Activated CD4-positive, CD25-positive, alpha-beta regulatory T cell treated with anti-CD3 and anti-CD28 coated beads, Interleukin-2, amount 50 U/mL, for 72 hours (primary cell): ENCODE data around the gene CHD9NB.
"Not testable (repeated sequence)": the region's sequence is repeated elsewhere in the genome, so short reads cannot be mapped to it uniquely, and the experiment has no call there.

Experiments
- DNase-seq: peaks from one replicate; pipeline ENCODE4 v3.0.0; 2021

CHD9NB gene

DNA sequence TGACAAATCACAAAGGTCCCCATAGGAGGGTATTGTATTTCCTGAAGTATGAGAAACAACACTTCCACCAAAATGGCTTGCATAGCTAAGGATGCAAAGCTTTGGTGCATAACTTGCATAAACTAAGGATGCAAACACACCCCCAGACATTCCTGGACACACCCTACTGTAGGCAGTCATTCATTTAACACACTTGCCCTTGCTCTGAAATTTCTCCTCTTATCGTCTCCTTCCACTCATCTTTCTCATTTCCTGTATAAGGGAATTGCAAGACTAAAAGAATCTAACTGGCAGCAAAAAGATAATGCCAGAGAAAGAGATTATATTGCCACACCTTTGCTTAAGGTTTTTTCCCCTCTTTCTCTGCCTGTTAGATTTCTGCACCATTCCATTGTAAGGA, 30.4 kb upstream of the CHD9NB start:
- DNase-seq, result no peak

DNA sequence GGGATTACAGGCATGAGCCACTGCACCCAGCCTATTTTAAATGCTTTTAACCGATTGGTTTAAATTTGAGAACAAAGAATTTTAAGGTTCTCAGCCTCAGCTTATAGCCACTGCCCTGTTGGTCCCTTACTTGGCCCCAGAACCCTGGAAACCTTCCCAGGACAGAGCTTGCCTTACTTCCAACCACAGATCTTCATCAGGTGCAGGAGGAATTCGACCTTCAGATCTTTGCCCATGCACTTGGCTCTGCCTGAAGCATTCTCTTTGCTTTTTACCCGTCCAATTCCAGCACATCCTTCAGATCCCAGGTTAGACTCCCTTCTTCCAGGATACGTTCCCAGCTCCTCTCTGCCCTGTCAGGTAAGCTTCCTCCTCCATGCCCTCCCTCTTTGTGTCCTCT, 29.8 kb upstream of the CHD9NB start:
- DNase-seq, result no peak

DNA sequence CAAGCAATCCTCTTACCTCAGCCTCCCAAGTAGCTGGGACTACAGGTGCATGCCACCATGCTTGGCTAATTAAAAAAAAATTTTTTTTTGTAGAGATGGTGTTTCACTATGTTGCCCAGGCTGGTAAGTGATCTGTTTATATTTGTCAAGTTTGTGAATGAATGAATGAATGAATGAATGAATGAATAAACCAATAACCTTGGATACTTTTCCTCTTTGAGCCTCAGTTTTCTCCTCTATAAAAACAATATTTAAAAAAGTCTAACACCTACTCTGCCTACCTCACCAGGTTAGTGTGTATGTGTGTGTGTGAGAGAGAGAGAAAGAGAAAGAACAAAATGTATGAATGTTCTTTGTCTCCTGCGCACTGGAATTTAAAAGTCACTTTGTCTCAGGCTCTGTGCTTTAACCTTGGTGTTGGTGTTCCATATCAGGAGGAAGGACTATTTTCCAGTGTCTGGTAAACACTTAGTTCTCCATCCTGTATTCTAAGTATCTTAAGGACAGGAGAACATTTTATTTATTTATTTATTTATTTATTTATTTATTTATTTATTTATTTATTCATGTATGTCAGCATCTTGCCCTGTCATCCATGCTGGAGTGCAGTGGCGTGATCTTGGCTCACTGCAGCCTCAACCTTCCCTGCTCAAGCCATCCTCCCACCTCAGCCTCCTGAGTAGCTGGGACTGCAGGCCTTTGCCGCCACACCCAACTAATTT, 29.1 kb upstream of the CHD9NB start:
- no peak for DNase-seq

DNA sequence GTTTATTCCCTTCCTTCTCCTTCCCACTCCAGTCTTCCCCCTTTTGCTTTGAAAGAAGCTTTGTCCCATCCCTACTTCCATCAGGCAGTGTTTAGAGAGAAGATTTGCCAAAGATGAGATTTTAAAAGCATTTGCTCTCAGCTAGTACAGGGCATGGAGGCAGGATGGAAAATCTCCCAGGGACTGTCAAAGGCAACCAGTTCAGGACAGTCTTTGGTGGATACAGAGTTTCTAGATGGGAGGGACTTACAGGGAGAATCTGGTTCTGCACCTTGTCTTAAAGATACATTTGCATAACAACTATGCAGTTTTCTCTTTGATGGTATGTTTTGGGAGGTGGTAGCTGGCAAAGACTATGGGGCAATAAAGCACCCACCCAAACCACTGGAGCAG, 28.3 kb upstream of the CHD9NB start:
- no peak for DNase-seq

DNA sequence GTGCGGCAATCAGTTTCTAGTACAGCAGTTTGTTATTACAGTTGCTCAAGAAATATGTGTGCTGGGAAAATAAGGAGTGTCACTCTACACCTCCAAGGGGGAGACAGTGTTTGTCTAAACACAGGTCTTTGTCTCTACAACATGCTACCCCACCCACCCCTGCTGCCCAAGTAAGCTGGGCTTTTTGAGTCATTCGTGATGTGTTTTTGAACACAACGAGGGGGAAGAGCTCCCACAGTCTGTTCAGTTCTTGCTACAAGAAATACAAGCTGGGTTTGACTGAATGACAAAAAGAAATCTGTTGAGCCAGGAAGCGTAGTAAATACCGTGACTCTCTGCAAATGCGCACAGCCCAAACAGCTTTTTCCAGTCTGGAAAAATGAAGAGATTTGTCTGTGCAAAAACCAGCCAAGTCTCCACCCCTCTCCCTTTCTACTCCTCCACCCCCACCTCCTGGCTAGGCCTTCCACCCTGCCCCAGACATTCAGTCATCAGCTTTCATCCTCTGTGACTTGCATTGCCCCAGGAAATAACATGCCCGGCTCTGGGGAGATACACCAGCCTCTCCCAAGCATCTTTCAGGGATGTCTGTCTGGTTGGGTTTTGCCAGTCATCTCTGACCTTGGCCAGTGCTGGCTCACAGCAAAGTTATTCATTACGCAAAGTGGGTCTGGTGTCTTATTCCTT, 27.8 kb upstream of the CHD9NB start:
- no peak for DNase-seq

DNA sequence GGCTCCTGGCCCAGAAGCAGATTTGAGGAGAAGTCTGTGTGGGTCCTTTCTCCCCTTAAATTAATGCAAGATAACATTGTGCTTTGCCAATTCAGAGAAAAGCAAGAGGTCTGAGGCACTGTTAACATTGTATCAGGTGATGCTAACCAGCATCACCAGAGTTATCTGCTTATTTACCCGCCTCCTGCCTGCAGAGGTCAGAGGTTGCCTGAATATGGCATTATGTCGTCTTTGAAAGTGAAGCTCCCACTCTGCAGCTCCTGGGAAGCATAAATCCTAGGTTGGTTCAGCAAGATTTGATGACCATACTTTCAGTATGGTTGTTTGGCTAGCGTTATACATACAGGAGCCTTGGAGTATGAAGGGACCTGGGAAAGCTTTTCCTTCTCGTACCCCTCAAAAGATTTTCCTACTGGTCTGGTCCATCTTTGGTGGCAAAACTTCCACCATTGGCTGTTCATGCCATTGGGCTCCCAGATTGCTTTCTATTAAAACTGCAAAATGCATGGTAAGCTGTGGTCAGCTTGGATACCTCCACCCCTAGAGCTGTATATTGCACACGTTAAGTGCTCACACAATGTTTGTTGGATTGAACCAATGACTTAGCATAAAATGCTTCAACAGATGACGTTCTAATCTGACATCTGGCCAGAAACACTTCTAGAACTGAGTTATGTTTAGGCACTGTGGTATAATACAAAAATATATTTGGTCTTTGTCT, 26.2 kb upstream of the CHD9NB start:
- DNase-seq, result no peak

DNA sequence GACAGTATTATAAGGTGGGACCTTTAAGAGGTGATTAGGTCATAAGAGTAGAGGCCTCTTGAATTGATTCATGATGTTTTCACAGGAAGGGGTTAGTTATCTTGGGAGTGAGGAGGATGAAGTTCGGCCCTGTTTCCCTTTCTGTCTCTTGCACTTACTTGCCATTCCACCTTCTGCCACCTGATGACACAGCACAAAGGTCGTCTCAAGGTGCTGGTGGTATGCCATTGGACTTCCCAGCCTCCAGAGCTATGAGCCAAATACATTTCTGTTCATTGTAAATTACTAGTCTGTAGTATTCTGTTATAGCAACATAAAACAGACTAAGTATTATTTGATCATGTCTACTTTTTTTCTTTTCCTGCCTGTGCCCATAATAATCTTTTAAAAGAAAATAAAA, 25.6 kb upstream of the CHD9NB start:
- no peak for DNase-seq

DNA sequence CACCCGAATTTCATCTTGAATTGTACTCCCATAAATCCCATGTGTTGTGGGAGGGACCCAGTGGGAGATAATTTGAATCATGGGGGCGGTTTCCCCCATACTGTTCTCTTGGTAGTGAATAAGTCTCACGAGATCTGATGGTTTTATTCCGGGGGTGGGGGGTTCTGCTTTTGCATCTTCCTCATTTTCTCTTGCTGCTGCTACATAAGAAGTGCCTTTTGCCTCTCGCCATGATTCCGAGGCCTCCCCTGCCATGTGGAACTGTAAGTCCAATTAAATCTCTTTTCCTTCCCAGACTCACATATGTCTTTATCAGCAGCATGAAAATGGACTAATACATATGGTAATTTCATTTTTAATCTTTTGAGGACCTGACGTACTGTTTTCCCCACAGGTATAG, 22.8 kb upstream of the CHD9NB start:
- DNase-seq, result not testable (repeated sequence)

DNA sequence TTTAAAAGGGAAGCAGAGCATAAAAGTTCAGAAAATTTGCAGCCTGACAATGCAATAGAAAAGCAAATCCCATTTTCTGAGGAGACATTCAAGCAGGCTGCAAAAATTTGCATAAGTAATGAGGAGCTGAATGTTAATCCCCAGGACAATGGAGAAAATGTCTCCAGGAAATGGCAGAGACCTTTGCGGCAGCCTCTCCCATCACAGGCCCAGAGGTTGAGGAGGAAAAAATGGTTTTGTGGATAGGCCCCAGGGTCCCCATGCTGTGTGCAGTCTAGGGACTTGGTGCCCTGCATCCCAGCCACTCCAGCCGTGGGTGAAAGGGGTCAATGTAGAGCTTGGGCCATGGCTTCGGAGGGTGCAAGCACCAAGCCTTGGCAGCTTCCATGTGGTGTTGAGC, 21.6 kb upstream of the CHD9NB start:
- not testable (repeated sequence) for DNase-seq

DNA sequence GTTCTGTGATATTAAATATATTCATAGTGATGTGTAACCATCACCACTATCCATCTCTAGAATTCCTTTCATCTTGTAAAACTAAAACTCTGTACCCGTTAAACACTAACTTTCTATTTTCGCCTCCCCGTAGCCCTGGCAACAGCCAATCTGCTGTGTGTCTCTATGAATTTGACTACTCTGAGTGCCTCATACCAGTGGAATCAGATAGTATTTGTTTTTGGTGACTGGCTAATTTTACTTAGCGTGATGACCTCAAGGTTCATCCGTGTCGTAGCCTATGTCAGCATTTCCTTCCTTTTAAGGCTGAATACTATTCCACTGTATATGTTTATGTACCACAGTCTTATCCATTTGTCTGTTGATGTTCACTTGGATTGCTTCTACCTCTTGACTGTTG, 20.3 kb upstream of the CHD9NB start:
- DNase-seq, result no peak

DNA sequence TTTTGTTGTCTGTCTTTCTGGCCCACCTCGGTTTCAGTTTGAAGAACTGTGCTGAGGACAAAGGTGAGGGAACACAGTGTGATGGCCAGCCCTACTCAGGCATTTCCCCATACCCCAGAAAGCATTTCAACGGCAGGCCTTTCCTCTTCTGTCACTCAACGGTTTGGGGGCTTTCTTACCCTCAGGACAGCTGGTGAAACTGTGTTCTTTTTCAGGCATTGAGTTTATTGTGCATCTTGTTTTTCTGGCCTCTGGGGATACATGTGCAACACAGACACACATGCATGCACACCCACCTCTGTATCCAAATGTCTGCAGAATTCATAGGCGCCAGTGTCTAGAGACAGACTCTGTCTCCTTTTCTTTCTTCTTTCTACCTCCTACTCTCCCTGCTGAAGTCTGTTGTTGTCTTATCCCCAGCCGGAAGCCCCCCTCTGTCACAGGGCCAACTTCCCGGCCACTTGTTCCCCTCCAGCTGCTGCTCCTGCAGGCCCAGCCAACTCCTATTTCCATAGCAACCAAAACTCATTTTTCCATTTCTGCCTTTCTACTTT, 19.1 kb upstream of the CHD9NB start:
- DNase-seq, result no peak

DNA sequence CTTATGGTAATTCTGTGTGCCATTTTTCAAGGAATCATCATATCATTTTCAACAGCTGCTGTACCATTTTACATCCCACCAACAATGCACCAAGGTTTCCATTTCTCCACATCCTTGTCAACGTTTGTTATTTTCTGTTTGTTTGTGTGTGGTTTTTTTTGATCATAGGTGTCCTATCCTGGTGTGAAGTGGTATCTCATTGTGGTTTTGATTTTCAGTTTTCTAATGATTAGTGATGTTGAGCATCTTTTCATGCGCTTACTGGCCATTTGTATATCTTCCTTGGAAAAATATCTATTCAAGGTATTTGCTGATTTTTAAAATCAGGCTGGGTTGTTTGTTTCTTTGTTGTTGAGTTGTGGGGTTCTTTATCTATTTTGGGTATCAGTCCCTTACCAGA, 17.1 kb upstream of the CHD9NB start:
- DNase-seq, result no peak

DNA sequence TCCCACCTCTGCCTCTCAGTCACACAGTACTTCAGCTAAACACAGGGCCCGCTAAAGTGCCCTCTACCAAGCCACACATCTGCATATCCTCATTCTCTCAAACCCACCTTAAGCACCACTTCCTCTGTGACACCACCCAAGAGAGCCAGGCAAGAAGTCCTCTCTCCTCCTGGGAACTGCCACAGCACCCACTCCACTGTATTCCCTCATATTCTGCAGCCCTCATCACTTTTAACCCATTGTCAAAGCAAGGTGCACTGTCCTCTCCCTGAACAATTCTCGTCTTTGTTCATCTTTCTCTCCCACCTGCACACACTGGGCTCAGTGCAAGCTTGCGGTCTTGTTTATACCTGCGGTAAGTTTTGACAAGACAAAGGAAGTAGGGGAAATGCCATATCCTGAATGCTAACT, 15.7 kb upstream of the CHD9NB start:
- DNase-seq, result no peak

DNA sequence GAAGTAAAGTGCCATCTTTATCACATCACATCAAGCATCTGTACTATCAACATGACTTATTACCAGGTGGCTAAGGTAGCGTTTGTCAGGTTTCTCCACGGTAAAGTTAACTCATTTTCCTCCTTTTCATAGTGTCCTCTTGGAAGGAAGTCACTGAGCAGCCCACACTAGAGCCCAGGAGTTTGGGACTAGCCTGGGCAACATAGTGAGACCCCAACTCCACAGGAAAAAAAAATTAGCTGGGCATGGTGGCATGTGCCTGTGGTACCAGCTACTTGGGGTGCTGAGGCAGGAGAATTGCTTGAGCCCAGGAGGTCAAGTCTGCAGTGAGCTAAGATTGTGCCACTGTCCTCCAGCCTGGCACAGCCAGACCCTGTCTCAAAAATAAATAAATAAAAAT, 15.0 kb upstream of the CHD9NB start:
- no peak for DNase-seq

DNA sequence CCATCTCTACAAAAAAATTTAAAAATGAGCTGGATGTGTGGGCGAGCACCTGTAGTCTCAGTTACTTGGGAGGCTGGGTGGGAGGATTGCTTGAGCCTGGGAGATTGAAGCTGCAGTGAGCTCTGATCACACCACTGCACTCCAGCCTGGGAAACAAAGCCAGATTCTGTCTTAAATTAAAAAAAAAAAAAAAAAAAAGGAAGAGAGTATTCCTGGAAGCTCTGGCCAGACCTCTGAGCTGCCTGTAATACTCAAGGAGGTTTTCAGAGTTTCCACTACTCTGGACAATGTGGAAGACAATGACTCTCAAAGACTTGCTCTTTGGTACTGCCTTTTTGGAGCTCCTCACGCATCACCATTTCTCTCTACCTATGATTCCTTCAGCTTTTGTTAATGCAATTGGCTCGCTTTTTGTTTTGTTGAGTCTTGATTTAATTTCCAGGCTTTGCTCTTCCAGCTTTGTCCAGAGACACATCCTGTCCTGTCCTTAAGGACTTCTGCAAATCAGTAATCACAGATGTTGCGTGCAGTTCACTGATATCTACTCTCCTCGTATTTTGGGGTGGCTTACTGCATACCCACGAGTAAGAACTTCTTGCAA, 12.9 kb upstream of the CHD9NB start:
- no peak for DNase-seq

DNA sequence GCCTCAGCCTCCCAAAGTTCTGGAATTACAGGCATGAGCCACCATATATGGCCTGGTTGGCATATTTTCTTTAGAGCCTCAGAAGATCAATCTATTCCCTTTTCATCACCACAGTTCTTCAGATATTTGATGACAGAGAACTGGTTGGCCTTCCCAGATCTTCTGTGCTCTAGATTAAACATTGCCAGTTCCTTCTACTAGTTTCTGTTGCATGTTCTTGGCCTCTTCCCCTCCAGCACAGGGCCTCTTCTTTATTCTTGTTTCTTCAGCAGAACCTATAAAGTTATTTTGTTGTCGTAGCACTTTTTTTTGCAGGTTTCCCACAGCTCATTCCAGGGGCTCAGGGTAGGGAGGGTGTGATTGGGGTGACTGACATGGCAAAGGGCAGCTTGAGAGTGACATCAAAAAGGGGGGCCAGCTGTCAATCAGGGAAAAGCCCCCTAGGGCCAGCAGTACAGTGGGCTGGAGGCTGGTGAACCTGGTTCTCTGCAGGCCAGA, 11.4 kb upstream of the CHD9NB start:
- DNase-seq, result no peak

DNA sequence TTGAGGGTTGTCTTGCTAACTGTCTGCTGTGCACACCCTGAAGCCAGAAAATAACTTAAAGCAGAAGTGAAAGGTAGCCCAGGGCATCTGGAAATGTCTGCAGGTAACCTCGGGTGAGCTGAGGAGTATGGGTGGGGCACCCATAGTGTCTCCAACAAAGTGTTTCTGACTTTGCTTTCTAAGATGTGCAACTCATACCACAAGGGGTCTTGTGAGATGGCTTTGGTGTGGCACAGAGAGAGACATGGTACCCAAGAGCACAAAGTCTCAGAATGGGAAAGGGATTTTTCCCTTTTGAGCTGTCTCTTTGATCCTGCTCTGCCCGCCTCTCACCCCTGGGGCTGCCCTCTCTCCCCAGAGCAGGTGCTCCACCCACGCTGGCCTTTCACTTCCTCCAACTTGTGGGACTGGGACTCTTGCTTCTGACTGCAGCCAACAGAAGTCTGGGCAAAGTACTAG, 9.0 kb upstream of the CHD9NB start:
- no peak for DNase-seq

DNA sequence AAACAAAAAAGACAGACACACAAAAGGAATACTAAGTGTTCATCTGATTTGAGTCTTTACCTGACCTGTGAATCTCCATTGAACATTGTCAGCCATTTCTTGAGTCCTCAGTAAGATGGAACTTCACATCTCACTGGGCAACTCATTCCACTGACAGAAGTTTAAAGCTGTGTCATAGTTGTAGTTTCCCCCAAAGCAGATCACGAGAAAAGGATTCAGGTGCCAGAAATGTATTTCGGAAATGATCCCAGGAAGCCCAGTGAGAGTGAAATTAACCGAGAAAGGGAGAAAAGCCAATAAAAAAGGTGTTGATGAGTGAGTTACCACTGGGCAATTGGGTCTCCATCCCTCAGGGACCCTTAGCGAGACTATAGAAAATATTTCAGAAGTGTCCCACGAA, 8.6 kb upstream of the CHD9NB start:
- DNase-seq, result no peak

DNA sequence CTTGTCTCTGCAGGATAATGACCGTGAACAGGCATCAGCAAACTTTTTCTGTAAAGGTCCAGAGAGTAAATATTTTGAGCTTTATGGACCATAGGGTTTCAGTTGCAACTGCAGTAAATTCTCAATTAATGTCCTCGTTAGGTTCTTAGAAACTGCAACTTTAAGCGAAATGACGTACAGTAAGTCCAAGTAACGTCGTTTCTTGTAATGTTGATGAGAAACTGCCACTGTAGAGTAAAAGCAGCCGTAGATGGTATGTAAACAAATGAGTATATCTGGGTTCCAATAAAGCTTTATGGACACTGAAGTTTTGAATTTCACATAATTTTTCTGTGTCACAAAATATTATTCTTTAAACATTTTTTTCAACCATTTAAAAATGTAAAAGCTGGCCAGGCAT, 7.0 kb upstream of the CHD9NB start:
- no peak for DNase-seq

DNA sequence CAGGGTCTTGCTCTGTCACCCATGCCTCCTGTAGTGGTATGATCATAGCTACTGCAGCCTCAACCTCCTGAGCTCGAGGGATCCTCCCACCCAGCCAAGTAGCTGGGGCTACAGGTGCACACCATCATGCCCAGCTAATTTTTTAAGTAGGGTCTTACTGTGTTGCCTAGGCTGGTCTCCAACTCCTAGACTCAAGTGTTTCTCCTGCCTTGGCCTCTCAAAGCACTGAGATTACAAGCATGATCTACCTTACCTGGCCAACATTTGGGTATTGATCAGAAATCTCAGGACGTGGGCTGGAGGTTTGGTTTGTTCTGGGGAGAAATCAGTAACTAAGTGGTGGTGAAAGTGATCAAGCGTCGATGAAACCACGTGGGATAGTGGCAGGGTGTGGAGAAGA, 6.2 kb upstream of the CHD9NB start:
- DNase-seq, result no peak

DNA sequence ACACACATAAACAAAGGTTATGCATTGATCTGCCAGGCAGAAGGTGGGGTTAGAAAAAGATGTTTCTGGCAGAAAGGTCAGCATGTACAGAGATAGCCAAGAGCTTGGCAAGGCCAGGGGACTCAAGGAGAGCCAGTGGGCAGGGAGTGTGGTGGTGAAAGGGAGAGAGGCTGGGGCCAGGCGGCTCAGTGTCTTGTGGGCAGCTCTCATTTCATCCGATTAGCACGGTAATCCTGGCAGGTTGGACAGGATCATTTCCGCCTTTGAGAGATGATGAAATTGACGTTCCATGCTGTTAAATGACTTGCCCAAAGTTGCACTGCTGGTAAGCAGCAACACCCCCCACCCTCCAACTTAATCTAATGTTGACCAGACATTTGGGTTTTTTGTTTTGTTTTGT, 5.7 kb upstream of the CHD9NB start:
- DNase-seq, result no peak

DNA sequence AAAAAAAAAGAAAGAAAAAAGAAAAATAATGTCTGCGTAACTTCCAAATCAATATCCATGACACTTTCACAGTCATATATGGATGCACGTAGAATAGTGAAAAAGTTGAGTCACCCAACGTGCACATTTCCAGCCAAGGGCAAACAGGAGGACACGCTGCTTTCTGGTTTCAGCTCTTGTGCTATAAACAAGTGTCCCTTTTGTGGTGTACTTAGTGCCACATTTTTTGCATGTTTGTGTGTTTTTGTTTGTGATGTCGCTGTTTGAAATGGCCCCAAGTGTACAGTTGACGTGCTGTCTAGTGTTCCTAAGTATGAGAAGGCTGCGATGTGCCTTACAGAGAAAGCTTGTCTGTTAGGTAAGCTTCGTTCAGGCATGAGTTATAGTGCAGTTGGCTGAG, 5.0 kb upstream of the CHD9NB start:
- no peak for DNase-seq

DNA sequence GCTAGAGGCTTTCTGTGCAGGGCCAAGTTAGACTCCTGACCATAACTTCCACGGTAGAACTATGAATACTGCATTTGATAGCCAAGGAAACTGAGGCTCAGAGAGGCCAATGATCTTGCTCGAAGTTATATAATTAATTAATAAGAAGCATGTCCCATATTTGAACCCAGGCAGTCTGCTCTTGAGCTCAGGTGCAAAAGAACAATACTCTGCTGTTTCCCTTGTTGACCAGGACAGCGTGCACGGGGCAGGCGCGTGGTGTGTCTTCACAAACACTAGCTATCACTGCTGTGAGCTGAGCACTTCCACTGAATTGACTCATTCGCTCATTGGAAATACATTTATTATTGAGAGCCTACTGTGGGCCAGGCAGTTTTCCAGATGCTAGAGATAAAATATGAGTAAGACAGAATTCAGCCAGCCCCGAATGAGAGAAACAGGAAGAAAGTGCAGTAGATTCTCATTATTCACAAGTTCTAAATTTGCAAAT, 3.7 kb upstream of the CHD9NB start:
- DNase-seq, result no peak
